ENCODE measurements around the gene TMEM145.

Gene TMEM145

DNA sequence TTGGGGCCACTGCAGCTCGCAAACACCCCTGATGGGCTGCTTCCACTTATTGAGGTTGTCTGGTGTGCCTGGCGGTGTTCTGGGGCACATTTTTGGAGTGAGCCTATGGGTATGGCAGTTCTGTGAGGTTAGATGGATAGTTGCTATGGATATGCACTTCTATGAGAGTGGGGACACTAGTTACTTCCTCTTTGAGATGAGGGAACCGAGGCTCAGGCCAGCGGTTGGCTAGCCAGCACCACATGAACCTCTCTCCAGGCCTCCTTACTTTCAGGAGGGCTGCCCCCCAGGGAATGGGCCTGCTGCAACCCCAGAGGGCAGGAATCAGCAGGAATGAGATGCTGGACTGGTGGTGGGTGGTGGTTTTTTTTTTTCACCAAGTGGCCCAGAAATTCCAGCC lies 24.7 kb upstream of the TMEM145 start:
- H3K4me3 ChIP-seq (ENCODE audit: low read depth, low read length) = no peak overlapping the region
- DNase-seq (ENCODE audit: low read depth, low spot score) = no peak
- in situ Hi-C loops (cut with HindIII; ENCODE audit: low sequenced_read_pairs) = no loop called here
- TF ChIP-seq CTCF (IDR thresholded peaks at IDR 0.05; ENCODE audit: low read depth, low read length) = no peak

DNA sequence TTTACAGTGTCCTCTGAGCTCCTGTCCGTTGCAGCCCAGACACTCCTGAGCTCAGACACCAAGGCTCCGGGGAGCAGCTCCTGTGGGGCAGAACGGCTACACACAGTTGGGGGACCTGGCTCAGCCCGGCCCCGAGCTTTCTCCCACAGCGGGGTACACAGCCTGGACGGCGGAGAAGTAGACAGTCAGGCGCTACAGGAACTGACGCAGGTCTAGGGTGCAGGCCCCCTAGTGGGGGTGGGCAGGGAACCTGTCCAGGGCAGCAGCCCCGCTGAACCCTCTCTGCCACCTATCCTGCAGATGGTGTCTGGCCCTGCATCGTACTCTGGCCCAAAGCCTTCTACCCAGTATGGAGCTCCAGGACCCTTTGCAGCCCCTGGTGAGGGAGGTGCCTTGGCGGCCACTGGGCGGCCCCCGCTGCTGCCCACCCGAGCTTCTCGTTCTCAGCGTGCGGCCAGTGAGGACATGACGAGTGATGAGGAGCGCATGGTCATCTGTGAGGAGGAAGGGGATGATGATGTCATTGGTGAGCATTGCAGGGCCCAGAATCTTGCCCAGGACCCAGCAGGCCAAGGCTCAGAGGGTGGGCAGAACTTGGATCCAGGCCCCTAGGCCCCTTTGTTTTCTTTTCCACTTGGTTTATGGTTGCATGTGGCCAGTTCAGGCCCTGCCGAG lies 24.1 kb upstream of the TMEM145 start:
- peak; percentile 11 for TF ChIP-seq CTCF (IDR thresholded peaks at IDR 0.05; ENCODE audit: low read depth, low read length)
- no peak overlapping the region for H3K4me3 ChIP-seq (ENCODE audit: low read depth, low read length)

GRCh38 chr19:42289556-42290041 lies 23.5 kb upstream of the TMEM145 start:
- TF ChIP-seq CTCF (IDR thresholded peaks at IDR 0.05; ENCODE audit: low read depth, low read length) = no peak
- in situ Hi-C loops (cut with HindIII; ENCODE audit: low sequenced_read_pairs) = no loop called here
- DNase-seq (ENCODE audit: low read depth, low spot score) = no peak
- H3K4me3 ChIP-seq (ENCODE audit: low read depth, low read length) = no peak overlapping the region

More for the DNA sequence above, 24.1 kb upstream of the TMEM145 start:
- DNase-seq (ENCODE audit: low read depth, low spot score) = no peak
- in situ Hi-C loops (cut with HindIII; ENCODE audit: low sequenced_read_pairs) = no loop called here

DNA sequence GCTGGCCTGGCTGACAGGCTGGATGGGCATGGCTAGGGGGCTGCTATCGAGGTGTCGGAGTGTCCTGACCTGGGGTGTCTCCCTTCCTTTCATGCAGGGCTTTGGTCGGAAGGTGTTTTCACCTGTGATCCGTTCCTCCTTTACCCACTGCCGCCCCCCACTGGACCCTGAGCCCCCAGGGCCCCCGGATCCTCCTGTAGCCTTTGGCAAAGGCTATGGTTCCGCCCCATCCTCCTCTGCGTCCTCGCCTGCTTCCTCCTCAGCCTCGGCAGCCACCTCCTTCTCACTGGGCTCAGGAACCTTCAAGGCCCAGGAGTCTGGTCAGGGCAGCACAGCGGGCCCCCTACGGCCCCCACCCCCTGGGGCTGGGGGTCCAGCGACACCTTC lies 23.0 kb upstream of the TMEM145 start:
- DNase-seq (ENCODE audit: low read depth, low spot score) = no peak
- TF ChIP-seq CTCF (IDR thresholded peaks at IDR 0.05; ENCODE audit: low read depth, low read length) = no peak
- in situ Hi-C loops (cut with HindIII; ENCODE audit: low sequenced_read_pairs) = no loop called here
- no peak overlapping the region for H3K4me3 ChIP-seq (ENCODE audit: low read depth, low read length)

DNA sequence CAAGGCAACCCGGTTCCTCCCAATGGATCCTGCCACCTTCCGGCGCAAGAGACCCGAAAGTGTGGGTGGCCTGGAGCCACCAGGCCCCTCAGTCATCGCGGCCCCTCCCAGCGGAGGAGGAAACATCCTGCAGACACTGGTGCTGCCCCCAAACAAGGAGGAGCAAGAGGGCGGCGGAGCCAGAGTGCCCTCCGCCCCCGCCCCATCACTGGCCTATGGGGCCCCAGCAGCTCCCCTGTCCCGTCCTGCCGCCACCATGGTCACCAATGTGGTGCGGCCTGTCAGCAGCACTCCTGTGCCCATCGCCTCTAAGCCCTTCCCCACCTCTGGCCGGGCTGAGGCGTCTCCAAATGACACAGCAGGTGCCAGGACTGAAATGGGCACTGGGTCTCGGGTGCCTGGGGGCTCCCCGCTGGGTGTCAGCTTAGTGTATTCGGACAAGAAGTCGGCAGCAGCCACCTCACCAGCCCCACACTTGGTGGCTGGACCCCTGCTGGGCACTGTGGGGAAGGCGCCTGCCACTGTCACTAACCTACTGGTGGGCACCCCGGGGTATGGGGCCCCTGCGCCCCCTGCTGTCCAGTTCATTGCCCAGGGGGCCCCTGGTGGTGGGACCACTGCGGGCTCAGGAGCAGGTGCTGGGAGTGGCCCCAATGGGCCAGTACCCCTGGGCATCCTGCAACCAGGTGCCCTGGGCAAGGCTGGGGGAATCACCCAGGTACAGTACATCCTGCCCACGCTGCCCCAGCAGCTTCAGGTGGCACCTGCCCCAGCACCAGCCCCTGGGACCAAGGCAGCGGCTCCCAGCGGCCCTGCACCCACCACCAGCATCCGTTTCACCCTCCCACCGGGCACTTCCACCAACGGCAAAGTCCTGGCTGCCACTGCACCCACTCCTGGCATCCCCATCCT lies 22.3 kb upstream of the TMEM145 start:
- in situ Hi-C loops (cut with HindIII; ENCODE audit: low sequenced_read_pairs) = no loop called here
- TF ChIP-seq CTCF (IDR thresholded peaks at IDR 0.05; ENCODE audit: low read depth, low read length) = peak; percentile 54
- DNase-seq (ENCODE audit: low read depth, low spot score) = no peak
- no peak overlapping the region for H3K4me3 ChIP-seq (ENCODE audit: low read depth, low read length)

- no peak for DNase-seq (ENCODE audit: low read depth, low spot score)
- in situ Hi-C loops (cut with HindIII; ENCODE audit: low sequenced_read_pairs) = no loop called here
- TF ChIP-seq CTCF (IDR thresholded peaks at IDR 0.05; ENCODE audit: low read depth, low read length) = no peak
- H3K4me3 ChIP-seq (ENCODE audit: low read depth, low read length) = no peak overlapping the region
Measured at GRCh38 chr19:42291435-42291810, 21.7 kb upstream of the TMEM145 start.
